Adrenal gland (tissue), 12 donors: Measurements from ENCODE around the gene ANKFY1. TPM values are rescaled to one million over a fixed set of nuclear protein-coding genes. Genes with fewer than 3 reads are reported as not detected.
A peak's percentile ranks its signal among the peaks of the same experiment; 100 is the strongest.

ENCODE experiments used
- DNase-seq, 7 donors: peaks; one replicate each; pipeline ENCODE4 v3.0.0-alpha.2; 2019 to 2020
- H3K27ac ChIP-seq, 5 donors: fragments of 200-600 bp; sonication (generic) in 4 of 5; 1 replicate in 3 of 5; 2 replicates in 2 of 5; pipeline versions ENCODE4 v1.5.1 to v1.8.0; 2016 to 2020; ENCODE audit warnings: mild to moderate bottlenecking in 1 of 5
- H3K27me3 ChIP-seq: fragments of 200-600 bp; 2 replicates; pipeline ENCODE4 v1.8.0; 2021
- H3K36me3 ChIP-seq, 2 donors: fragments of 200-600 bp; replicated peaks in 1 of 2; 1 replicate in 1 of 2; 2 replicates in 1 of 2; pipeline versions ENCODE4 v1.5.1 to v1.8.0; 2018 to 2022
- H3K4me1 ChIP-seq, 2 donors: fragments of 200-600 bp; replicated peaks in 1 of 2; 1 replicate in 1 of 2; 2 replicates in 1 of 2; pipeline versions ENCODE4 v1.5.1 to v1.8.0; 2018 to 2021
- H3K4me3 ChIP-seq, 4 donors: fragments of 200-600 bp; sonication (generic) in 3 of 4; one replicate each; pipeline ENCODE4 v1.5.1; 2016 to 2018
- H3K9me3 ChIP-seq, 3 donors: fragments of 200-600 bp; sonication (generic) in 1 of 3; replicated peaks in 1 of 3; 1 replicate in 2 of 3; 2 replicates in 1 of 3; pipeline versions ENCODE4 v1.5.1 to v1.8.0; 2016 to 2021
- POLR2A ChIP-seq, 2 donors: fragments of 450-650 bp; IDR thresholded peaks; one replicate each; pipeline ENCODE4 v1.6.1; 2017; ENCODE audit warnings: antibody characterized with exemption in 2 of 2, mild to moderate bottlenecking in 2 of 2, moderate library complexity in 1 of 2
- WGBS, 4 donors: extraction: QIAGEN DNeasy Blood & Tissue Kit in 2 of 4; methylation state at CpG; one replicate each; pipeline versions ENCODE4 v1.1.5 to v1.1.7; 2013 to 2017; 5-methylcytosine and 5-hydroxymethylcytosine counted together
- intact Hi-C, 2 donors: fragments of 100-400 bp; cut with DNase I; formaldehyde crosslinking; loops; one replicate each; pipeline versions ENCODE4 v1.14.1 to v1.15.0; 2022 to 2023
- polyA plus RNA-seq, 3 donors: library from polyadenylated mRNA; stranded (reverse); fragments of 200-250 nt in 2 of 3; fragments of 350-450 nt in 1 of 3; fragmentation: Illumina TruSeq in 1 of 3; extraction: RNeasy Lipid Tissue Mini Kit (QIAGEN cat#74804) in 1 of 3; gene quantifications; one replicate each; pipeline ENCODE4 v1.2.3, GENCODE V29; 2013 to 2014
- total RNA-seq, 9 donors: library from RNA; depleted of rRNA in 4 of 9; stranded (reverse); fragments of >200 nt in 4 of 9; fragments of 120-200 nt in 1 of 9; fragmentation: NEBNext Ultra II Directional in 1 of 9; extraction: Animal tissue kit (Norgen Biotek cat#: 25700) in 1 of 9; gene quantifications; one replicate each; pipeline versions ENCODE4 v1.1.0 to v1.2.4, GENCODE V29; 2013 to 2023
- TF ChIP-seq, protein P1 (sequence below), 6 experiments: fragments of 450-650 bp in 4 of 6; fragments of 200-600 bp in 2 of 6; sonication (generic) in 1 of 6; IDR thresholded peaks; 1 replicate in 5 of 6; 2 replicates in 1 of 6; pipeline versions ENCODE4 v1.5.1 to v1.8.0; 2016 to 2021; ENCODE audit warnings: antibody characterized with exemption in 6 of 6, mild to moderate bottlenecking in 2 of 6, moderate library complexity in 1 of 6
- donor health status: healthy with polysubstance abuse.
- donor health status: Bipolar disorder and iron deficiency.
- donor health status: DM: yes; HTN: yes; CAD: no.
- donor health status: DM: no; HTN: no; CAD: no.
- donor health status: DM: no; HTN: no; CAD: no.
- donor health status: DM: yes; HTN: yes; CAD: no.

ANKFY1 gene
- total and polyA plus RNA-seq, 12 donors = 14.8 to 91.0 (median 46.7) TPM

GRCh38 chr17:4204190-4204589, 59.6 kb downstream of the ANKFY1 start:
- H3K4me1 ChIP-seq = peaks cover 12 to 16% of the 10 kb centered on the region in 2 donors
- H3K27ac ChIP-seq = peak overlapping the region in 4 of 5 donors; percentile 40 to 84 (median 76)

GRCh38 chr17:4201226-4201625, 62.6 kb downstream of the ANKFY1 start:
- WGBS, 4 donors = 96 to 98% (median 97%) methylated on average over 4 of the region's 4 CpGs
- H3K27me3 ChIP-seq = no peaks in the 10 kb centered on the region
- TF ChIP-seq, protein P1, sequence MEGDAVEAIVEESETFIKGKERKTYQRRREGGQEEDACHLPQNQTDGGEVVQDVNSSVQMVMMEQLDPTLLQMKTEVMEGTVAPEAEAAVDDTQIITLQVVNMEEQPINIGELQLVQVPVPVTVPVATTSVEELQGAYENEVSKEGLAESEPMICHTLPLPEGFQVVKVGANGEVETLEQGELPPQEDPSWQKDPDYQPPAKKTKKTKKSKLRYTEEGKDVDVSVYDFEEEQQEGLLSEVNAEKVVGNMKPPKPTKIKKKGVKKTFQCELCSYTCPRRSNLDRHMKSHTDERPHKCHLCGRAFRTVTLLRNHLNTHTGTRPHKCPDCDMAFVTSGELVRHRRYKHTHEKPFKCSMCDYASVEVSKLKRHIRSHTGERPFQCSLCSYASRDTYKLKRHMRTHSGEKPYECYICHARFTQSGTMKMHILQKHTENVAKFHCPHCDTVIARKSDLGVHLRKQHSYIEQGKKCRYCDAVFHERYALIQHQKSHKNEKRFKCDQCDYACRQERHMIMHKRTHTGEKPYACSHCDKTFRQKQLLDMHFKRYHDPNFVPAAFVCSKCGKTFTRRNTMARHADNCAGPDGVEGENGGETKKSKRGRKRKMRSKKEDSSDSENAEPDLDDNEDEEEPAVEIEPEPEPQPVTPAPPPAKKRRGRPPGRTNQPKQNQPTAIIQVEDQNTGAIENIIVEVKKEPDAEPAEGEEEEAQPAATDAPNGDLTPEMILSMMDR (IDR thresholded peaks at IDR 0.05) = no peak
- no peak for TF ChIP-seq POLR2A (IDR thresholded peaks at IDR 0.05)
- intact Hi-C loops = loop anchor here in 1 of 2 donors (5.0 kb wide), 1 partner anchor 211 kb away; no protein-coding TSS in a partner anchor
- H3K27ac ChIP-seq = no peak overlapping the region
- peaks cover 12 to 16% of the 10 kb centered on the region in 2 donors for H3K4me1 ChIP-seq
- DNase-seq = peak in 1 of 7 donors; percentile 38
- no peak overlapping the region for H3K4me3 ChIP-seq
- no peaks in the 10 kb centered on the region for H3K9me3 ChIP-seq
- peaks cover 0 to 29% of the 10 kb centered on the region in 2 donors for H3K36me3 ChIP-seq

More at GRCh38 chr17:4204190-4204589, 59.6 kb downstream of the ANKFY1 start:
- no peak for TF ChIP-seq POLR2A (IDR thresholded peaks at IDR 0.05)
- Histone ChIP-seq H3K4me3 (no peak overlapping the region), H3K36me3 (peaks cover 0 to 43% of the 10 kb centered on the region in 2 donors), H3K27me3 (no peaks in the 10 kb centered on the region), H3K9me3 (no peaks in the 10 kb centered on the region)
- intact Hi-C loops = loop anchor here in 1 of 2 donors (5.0 kb wide), 1 partner anchor 208 kb away; no protein-coding TSS in a partner anchor
- DNase-seq = peak in 2 of 7 donors; percentile 11 to 41
- 44 to 52% (median 49%) methylated on average over 6 of the region's 6 CpGs for WGBS, 4 donors

DNA sequence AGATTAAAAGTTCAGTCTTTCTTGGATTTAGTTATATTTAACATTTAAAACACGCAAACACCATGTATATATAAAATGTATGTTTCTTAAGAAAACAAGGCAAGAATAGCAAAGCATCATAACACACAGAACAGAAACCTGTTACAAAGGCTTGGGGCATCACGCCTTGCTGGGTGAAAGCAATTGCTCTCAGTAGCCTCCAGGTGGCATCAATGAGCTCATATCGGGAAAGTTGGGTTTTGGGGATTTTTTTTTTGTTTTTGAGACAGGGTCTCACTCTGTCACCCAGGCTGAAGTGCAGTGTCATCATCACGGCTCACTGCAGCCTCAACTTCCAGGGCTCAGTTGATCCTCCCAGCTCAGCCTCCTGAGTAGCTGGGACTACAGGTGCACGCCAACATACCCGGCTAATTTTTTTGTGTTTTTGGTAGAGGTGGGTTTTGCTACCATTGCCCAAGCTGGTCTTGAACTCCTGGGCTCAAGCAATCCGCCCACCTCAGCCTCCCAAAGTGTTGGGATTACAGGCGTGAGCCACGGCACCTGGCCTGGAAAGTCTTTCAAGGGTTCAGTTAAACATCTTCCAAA, 63.9 kb downstream of the ANKFY1 start:
- Histone ChIP-seq H3K4me3 (no peak overlapping the region), H3K36me3 (peaks cover 0 to 25% of the 10 kb centered on the region in 2 donors), H3K27me3 (no peaks in the 10 kb centered on the region), H3K27ac (no peak overlapping the region), H3K4me1 (peaks cover 10 to 13% of the 10 kb centered on the region in 2 donors), H3K9me3 (no peaks in the 10 kb centered on the region)
- DNase-seq = peak in 2 of 7 donors; percentile 42 to 59
- 59 to 64% (median 62%) methylated on average over 9 of the region's 9 CpGs for WGBS, 4 donors
- intact Hi-C loops = loop anchor here in 1 of 2 donors (5.0 kb wide), 1 partner anchor 212 kb away; no protein-coding TSS in a partner anchor
- TF ChIP-seq, protein P1 (IDR thresholded peaks at IDR 0.05) = peak; percentile 42 to 81 (median 63)
- TF ChIP-seq POLR2A (IDR thresholded peaks at IDR 0.05) = no peak

- Histone ChIP-seq H3K4me3 (no peak overlapping the region), H3K36me3 (peaks cover 0 to 34% of the 10 kb centered on the region in 2 donors), H3K27ac (no peak overlapping the region), H3K9me3 (no peaks in the 10 kb centered on the region), H3K4me1 (peaks cover under 1 to 3% of the 10 kb centered on the region in 2 donors), H3K27me3 (no peaks in the 10 kb centered on the region)
- 81 to 95% (median 87%) methylated on average over 7 of the region's 7 CpGs for WGBS, 4 donors
- TF ChIP-seq, protein P1 (IDR thresholded peaks at IDR 0.05) = no peak
- no peak for TF ChIP-seq POLR2A (IDR thresholded peaks at IDR 0.05)
- peak in 1 of 7 donors; percentile 46 for DNase-seq
- intact Hi-C loops = no loop called here
Measured at GRCh38 chr17:4198995-4199394, 64.8 kb downstream of the ANKFY1 start.
